RWPE2 (cell line): Measurements from ENCODE around the gene WWOX.

ENCODE experiments used
- ATAC-seq: fragments of 200-7000 bp; cut with Tn5 transposase; 3 replicates; pipeline ENCODE4 v1.9.1; 2021; ENCODE audit warnings: low read depth
- DNase-seq: peaks from one replicate; pipeline ENCODE4 v3.0.0-alpha.2; 2020; ENCODE audit warnings: low spot score
- H3K27ac ChIP-seq: fragments of 450-650 bp; 2 replicates; pipeline ENCODE4 v1.5.1; 2017; ENCODE audit warnings: mild to moderate bottlenecking; ENCODE audit not compliant: poor library complexity, severe bottlenecking
- H3K27me3 ChIP-seq: fragments of 250-450 bp; sonication (Bioruptor Pico); 2 replicates; pipeline ENCODE4 v1.5.1; 2021; ENCODE audit warnings: mild to moderate bottlenecking, moderate library complexity; ENCODE audit not compliant: insufficient read depth, poor library complexity, severe bottlenecking
- H3K36me3 ChIP-seq: fragments of 250-450 bp; sonication (Bioruptor Pico); 2 replicates; pipeline ENCODE4 v1.5.1; 2020; ENCODE audit warnings: low read depth, mild to moderate bottlenecking, moderate library complexity
- H3K4me1 ChIP-seq: fragments of 250-450 bp; sonication (Bioruptor Pico); 2 replicates; pipeline ENCODE4 v1.5.1; 2021; ENCODE audit warnings: mild to moderate bottlenecking, moderate library complexity; ENCODE audit not compliant: insufficient read depth, poor library complexity, severe bottlenecking
- H3K4me3 ChIP-seq: fragments of 250-450 bp; sonication (Bioruptor Pico); 2 replicates; pipeline ENCODE4 v1.5.1; 2021; ENCODE audit warnings: mild to moderate bottlenecking, moderate library complexity; ENCODE audit not compliant: severe bottlenecking
- H3K9me3 ChIP-seq: fragments of 250-450 bp; sonication (Bioruptor Pico); 2 replicates; pipeline ENCODE4 v1.5.1; 2021; ENCODE audit warnings: mild to moderate bottlenecking, moderate library complexity; ENCODE audit not compliant: severe bottlenecking
- TF ChIP-seq, protein P1 (sequence below): fragments of 450-650 bp; IDR thresholded peaks from one replicate; pipeline ENCODE4 v1.5.1; 2017; ENCODE audit warnings: mild to moderate bottlenecking, moderate library complexity; ENCODE audit not compliant: poor library complexity, severe bottlenecking

The WWOX gene

GRCh38 chr16:79122343-79122742 is 1022.9 kb downstream of the WWOX start:
- no peak overlapping the region for H3K27ac ChIP-seq
- no peak overlapping the region for H3K4me3 ChIP-seq
- H3K4me1 ChIP-seq: no peaks in the 10 kb centered on the region
- TF ChIP-seq, protein P1, sequence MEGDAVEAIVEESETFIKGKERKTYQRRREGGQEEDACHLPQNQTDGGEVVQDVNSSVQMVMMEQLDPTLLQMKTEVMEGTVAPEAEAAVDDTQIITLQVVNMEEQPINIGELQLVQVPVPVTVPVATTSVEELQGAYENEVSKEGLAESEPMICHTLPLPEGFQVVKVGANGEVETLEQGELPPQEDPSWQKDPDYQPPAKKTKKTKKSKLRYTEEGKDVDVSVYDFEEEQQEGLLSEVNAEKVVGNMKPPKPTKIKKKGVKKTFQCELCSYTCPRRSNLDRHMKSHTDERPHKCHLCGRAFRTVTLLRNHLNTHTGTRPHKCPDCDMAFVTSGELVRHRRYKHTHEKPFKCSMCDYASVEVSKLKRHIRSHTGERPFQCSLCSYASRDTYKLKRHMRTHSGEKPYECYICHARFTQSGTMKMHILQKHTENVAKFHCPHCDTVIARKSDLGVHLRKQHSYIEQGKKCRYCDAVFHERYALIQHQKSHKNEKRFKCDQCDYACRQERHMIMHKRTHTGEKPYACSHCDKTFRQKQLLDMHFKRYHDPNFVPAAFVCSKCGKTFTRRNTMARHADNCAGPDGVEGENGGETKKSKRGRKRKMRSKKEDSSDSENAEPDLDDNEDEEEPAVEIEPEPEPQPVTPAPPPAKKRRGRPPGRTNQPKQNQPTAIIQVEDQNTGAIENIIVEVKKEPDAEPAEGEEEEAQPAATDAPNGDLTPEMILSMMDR: no peak
- H3K27me3 ChIP-seq: no peaks in the 10 kb centered on the region
- no peaks in the 10 kb centered on the region for H3K36me3 ChIP-seq
- no peak for DNase-seq
- no peak for ATAC-seq
- no peaks in the 10 kb centered on the region for H3K9me3 ChIP-seq

GRCh38 chr16:79124016-79124756 is 1024.7 kb downstream of the WWOX start:
- no peak for ATAC-seq
- no peaks in the 10 kb centered on the region for H3K4me1 ChIP-seq
- DNase-seq: no peak

GRCh38 chr16:79127766-79128165 is 1028.3 kb downstream of the WWOX start:
- Histone ChIP-seq H3K4me1 (no peaks in the 10 kb centered on the region), H3K27ac (no peak overlapping the region), H3K4me3 (no peak overlapping the region), H3K27me3 (no peaks in the 10 kb centered on the region), H3K9me3 (no peaks in the 10 kb centered on the region), H3K36me3 (no peaks in the 10 kb centered on the region)
- DNase-seq (no peak), ATAC-seq (no peak)
- TF ChIP-seq, protein P1: no peak

More at GRCh38 chr16:79124016-79124756, 1024.7 kb downstream of the WWOX start:
- H3K4me3 ChIP-seq: no peak overlapping the region
- no peaks in the 10 kb centered on the region for H3K36me3 ChIP-seq
- TF ChIP-seq, protein P1: no peak
- no peaks in the 10 kb centered on the region for H3K27me3 ChIP-seq
- no peaks in the 10 kb centered on the region for H3K9me3 ChIP-seq
- H3K27ac ChIP-seq: no peak overlapping the region

DNA sequence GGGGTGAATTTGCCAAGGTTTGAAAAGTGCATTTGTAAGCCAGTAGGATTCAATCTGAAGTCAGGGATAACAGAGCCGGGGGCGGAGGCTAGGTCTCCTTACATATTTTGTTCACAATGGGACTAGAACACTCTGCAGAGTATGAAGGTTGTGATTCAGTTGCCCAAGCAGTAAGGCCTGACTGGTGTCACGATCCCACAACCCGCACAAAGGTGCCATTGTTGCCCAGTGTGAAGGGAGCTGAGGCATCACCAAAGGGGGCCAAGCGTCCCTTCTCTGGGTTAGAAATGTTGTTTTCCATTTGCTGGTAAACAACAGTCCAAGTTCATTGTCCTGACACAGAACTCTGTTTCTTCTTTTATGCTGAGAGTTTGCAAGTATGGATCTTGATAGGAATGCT is 1029.3 kb downstream of the WWOX start:
- DNase-seq (no peak), ATAC-seq (no peak)
- H3K27me3 ChIP-seq: no peaks in the 10 kb centered on the region
- no peak overlapping the region for H3K4me3 ChIP-seq
- H3K9me3 ChIP-seq: no peaks in the 10 kb centered on the region
- no peaks in the 10 kb centered on the region for H3K4me1 ChIP-seq
- H3K36me3 ChIP-seq: no peaks in the 10 kb centered on the region
- no peak overlapping the region for H3K27ac ChIP-seq
- TF ChIP-seq, protein P1: no peak

- no peak overlapping the region for H3K4me3 ChIP-seq
- no peaks in the 10 kb centered on the region for H3K4me1 ChIP-seq
- ATAC-seq (no peak), DNase-seq (no peak)
- H3K36me3 ChIP-seq: no peaks in the 10 kb centered on the region
- no peak overlapping the region for H3K27ac ChIP-seq
- no peaks in the 10 kb centered on the region for H3K9me3 ChIP-seq
- TF ChIP-seq, protein P1: no peak
- no peaks in the 10 kb centered on the region for H3K27me3 ChIP-seq
Observed at GRCh38 chr16:79130616-79131015, 1031.2 kb downstream of the WWOX start.
